Right forelimb (tissue), 1 donor: ENCODE data around the gene B4GALT6.

Source experiments
- DNase-seq: peaks from one replicate; pipeline ENCODE4 v3.0.0-alpha.2; 2018

The B4GALT6 gene

GRCh38 chr18:31631526-31631925 lies 52.9 kb downstream of the B4GALT6 start:
- DNase-seq, result no peak

- DNase-seq, result no peak
Measured at GRCh38 chr18:31630549-31630948, 53.8 kb downstream of the B4GALT6 start.

- DNase-seq, result no peak
Measured at GRCh38 chr18:31626409-31626808, 58.0 kb downstream of the B4GALT6 start.

GRCh38 chr18:31624892-31625640 lies 59.3 kb downstream of the B4GALT6 start:
- no peak for DNase-seq

- DNase-seq, result no peak
Measured at GRCh38 chr18:31619291-31619690, 65.1 kb downstream of the B4GALT6 start.

GRCh38 chr18:31618801-31619200 lies 65.6 kb downstream of the B4GALT6 start:
- DNase-seq, result no peak

GRCh38 chr18:31617031-31617717 lies 67.2 kb downstream of the B4GALT6 start:
- no peak for DNase-seq

GRCh38 chr18:31616586-31616985 lies 67.8 kb downstream of the B4GALT6 start:
- DNase-seq, result no peak

GRCh38 chr18:31614044-31614443 lies 70.3 kb downstream of the B4GALT6 start:
- no peak for DNase-seq

GRCh38 chr18:31612124-31612523 lies 72.3 kb downstream of the B4GALT6 start:
- DNase-seq, result no peak

GRCh38 chr18:31611511-31611910 lies 72.9 kb downstream of the B4GALT6 start:
- DNase-seq, result no peak

GRCh38 chr18:31610286-31611205 lies 73.8 kb downstream of the B4GALT6 start:
- no peak for DNase-seq

- no peak for DNase-seq
Measured at GRCh38 chr18:31609886-31610285, 74.5 kb downstream of the B4GALT6 start.

- DNase-seq, result no peak
Measured at GRCh38 chr18:31607384-31607783, 77.0 kb downstream of the B4GALT6 start.

- no peak for DNase-seq
Measured at GRCh38 chr18:31606265-31606664, 78.1 kb downstream of the B4GALT6 start.

- no peak for DNase-seq
Measured at GRCh38 chr18:31603315-31603714, 81.1 kb downstream of the B4GALT6 start.

GRCh38 chr18:31598021-31598805 lies 86.2 kb downstream of the B4GALT6 start:
- DNase-seq, result no peak

GRCh38 chr18:31596081-31596872 lies 88.1 kb downstream of the B4GALT6 start:
- DNase-seq, result no peak

- DNase-seq, result no peak
Measured at GRCh38 chr18:31595121-31595771, 89.1 kb downstream of the B4GALT6 start.

- no peak for DNase-seq
Measured at GRCh38 chr18:31592506-31593157, 91.7 kb downstream of the B4GALT6 start.

GRCh38 chr18:31591628-31592027 lies 92.8 kb downstream of the B4GALT6 start, which contains the start of gene TTR:
Gene TTR (plus strand): TSS chr18:31591877. CDS start chr18:31591903, 26 bp downstream.
- DNase-seq, result no peak
